HL-60/S4 treated with phorbol 12-myristate 13-acetate at 8.2 ng/mL for 4 days and 3 days (cell line): ENCODE results near the gene FAM228A.
"Not testable (repeated sequence)": the region's sequence is repeated elsewhere in the genome, so short reads cannot be mapped to it uniquely, and the experiment has no call there.

ENCODE experiments used
- in situ Hi-C: fragments of 300-500 bp; cut with MboI; formaldehyde crosslinking; loops from 2 replicates; pipeline ENCODE4 v1.15.0; 2022; ENCODE audit warnings: low sequenced_read_pairs

The FAM228A gene

GRCh38 chr2:24174851-24175277 lies at the start of gene FAM228A:
TSS of gene FAM228A (plus strand) at chr2:24175053. CDS start at chr2:24175481, 428 bp downstream.
- in situ Hi-C loops, result no loop called here

- in situ Hi-C loops, result no loop called here
Observed at GRCh38 chr2:24125956-24126355, 48.9 kb upstream of the FAM228A start.

- in situ Hi-C loops, result no loop called here
Observed at GRCh38 chr2:24132543-24132942, 42.3 kb upstream of the FAM228A start.

DNA sequence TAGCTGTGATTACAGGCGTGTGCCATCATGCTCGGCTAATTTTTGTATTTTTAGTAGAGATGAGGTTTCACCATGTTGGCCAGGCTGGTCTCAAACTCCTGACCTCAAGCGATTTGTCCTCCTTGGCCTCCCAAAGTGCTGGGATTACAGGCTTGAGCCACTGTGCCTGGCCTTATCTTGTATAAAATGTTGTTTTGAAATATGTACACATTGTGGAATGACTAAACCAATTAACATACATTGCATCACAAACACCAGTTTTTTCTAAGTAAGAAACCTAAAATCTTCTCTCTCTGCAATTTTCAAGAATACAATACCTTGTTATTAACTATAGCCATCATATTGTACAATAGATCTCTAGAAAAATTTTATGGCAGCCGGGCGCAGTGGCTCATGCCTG lies 34.5 kb upstream of the FAM228A start:
- in situ Hi-C loops, result not testable (repeated sequence)

GRCh38 chr2:24147364-24147763 lies 27.5 kb upstream of the FAM228A start:
- in situ Hi-C loops, result no loop called here

DNA sequence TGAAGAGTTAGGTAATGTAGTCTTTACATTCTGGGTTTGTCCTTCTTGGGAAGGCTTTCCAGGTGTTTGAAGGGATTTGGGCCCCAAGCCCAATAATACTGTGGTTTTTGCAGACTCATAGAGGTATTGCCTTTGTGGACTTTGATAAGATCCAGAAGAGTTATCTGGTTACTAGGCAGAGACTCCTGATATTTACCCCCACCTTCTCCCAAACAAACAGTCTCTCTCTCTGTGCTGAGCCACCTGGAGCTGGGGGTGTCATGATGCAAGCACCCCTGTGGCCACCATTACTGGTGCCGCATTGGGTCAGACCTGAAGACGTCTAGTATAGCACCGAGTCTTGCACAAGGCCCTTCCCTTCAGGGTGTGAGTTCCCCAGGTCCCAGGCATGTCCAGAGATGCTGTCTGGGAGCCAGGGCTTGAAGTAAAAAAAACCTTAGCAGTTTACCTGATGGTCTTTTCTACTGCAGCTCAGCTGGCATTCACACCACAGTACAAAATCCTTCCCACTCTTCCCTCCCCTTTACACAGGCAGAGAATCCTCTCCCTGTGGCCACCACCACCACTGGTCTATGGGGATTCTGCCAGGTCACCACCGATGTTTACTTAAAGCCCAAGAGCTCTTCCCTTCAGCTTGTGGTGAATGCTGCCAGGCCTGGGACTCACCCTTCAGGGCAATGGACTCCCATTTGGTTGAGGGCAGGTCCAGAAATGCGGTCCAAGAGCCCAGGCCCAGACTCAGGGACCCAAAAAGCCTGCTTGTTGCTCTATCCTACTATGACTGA lies 22.2 kb upstream of the FAM228A start:
- in situ Hi-C loops, result no loop called here

DNA sequence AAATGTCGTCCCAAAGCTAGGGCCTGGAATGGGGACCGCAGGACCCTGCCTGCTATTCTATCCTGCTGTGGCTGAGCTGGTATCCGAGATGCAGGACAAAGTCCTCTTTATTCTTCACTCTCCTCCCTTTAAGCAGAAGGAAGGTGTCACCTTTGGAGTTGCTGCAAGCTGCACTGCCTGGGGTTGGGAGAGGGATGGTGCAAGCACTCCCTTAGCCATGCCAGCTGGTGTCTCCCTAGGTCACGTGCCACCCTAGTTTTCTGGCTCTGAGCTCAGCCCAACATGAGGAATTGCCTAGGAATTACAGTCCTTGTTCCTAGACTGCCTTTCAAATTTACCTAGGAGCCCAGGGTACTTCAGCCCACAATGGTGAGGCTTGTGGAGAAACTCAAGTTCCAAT lies 21.4 kb upstream of the FAM228A start:
- in situ Hi-C loops, result no loop called here

DNA sequence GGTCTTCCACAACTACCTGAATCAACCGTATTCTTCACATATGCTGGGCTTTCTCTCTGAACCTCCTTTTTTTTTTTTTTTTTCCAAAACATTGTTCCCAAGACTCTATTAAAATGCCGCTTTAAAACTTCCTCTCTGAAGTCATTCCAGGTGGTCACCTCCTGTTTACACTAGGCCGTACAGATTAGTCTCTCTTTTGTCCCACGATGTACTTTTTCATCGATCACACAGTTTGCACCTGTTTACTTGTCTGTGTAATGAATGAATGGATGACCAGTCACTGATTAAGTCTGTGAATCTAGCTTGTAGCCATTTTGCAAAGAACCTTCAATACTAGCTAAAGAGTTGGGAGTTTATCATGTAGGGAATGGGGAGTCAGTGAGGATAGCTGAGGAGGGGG lies 16.7 kb upstream of the FAM228A start:
- in situ Hi-C loops, result no loop called here

DNA sequence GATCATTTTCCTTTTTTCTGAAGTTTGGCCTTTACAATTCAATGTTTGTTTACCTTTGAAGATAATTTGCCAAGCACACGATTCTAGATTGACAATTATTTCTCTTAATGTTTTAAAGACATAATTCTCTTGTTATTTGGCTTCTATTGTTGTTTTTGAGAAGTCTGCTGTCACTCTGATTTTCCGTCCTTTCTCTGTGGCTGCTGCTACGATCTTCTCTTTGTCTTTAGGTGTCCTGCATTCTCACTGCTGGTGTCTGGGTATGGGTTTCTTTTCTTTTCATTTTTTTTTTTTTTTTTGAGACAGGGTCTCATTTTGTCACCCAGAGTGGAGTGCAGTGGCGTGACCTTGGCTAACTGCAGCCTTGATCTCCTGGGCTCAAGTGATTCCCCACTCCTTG lies 15.1 kb upstream of the FAM228A start:
- in situ Hi-C loops, result no loop called here

DNA sequence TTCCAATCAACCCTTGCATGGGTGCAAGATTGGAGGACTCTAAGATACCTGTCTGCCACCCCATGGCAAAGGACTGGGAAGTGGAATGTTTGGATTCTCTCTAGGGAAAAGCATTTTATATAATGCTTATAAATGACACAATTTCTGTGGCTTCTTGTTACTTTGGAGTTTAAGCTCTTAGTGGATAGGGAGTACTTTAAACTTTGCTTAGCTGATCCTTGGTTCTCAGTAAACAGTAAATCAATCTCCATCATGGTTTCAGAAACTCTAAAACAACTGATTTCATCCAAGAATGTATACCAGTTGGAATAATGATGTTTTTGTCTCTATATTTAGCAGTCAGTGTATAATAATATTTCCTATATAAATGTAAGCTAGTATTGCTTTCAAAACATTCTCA lies 14.1 kb upstream of the FAM228A start:
- in situ Hi-C loops, result no loop called here

DNA sequence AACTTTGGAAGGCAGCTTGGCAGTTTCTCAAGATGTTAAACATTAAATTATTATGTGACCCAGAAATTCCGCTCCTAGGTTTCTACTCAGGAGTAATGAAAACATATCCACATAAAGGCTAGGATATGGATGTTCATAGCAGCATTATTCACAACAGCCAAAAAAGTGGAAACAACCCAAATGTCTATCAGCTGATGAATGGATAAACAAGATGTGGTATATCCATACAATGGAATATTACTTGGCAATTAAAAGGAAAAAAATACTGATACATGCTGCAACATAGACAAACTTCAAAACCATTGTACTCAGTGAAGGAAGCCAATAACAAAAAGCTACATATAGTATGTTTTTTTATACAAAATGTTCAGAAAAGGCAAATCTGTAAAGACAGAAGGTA lies 12.4 kb upstream of the FAM228A start:
- in situ Hi-C loops, result no loop called here

DNA sequence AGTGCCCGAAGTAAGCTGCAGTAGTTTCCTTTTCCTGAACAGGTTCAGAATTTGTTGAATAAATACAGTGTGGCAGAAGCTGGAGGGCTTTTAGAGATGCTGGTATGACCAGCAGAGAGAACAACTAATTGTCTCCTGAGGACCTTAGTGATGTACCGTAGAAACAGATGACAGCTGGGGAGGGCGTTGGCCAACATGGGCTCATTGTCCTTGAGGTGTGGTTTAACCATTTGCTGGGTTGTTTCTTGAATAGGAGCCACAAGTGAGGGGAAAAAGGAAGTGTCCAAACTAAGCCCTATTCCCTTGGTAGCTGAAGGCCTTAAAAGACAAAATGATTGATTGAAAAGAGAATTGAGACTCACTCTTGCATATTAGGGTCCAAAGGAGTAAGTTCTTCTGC lies 11.7 kb upstream of the FAM228A start:
- in situ Hi-C loops, result no loop called here

- in situ Hi-C loops, result no loop called here
Observed at GRCh38 chr2:24163601-24164000, 11.3 kb upstream of the FAM228A start.

- in situ Hi-C loops, result no loop called here
Observed at GRCh38 chr2:24164416-24164973, 10.4 kb upstream of the FAM228A start.

DNA sequence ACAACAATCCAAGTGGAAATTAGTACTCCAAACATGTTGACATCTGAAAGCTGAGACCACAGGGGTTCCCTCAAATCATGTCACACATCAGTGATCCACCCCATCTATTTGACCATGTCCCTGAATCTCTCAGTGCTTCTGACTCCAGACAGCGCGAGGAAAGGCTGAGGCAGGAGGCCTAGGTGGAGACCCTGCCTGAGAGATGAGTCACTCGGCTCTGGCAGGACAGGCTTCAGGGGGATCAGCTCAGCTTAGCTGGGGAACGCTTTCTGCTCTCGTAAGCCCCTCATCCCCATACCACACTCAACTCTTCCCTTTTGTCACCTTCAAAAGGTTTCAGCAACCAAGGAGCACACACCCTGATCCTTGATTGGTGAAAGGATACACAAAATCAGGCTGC lies 5.8 kb upstream of the FAM228A start:
- in situ Hi-C loops, result no loop called here

DNA sequence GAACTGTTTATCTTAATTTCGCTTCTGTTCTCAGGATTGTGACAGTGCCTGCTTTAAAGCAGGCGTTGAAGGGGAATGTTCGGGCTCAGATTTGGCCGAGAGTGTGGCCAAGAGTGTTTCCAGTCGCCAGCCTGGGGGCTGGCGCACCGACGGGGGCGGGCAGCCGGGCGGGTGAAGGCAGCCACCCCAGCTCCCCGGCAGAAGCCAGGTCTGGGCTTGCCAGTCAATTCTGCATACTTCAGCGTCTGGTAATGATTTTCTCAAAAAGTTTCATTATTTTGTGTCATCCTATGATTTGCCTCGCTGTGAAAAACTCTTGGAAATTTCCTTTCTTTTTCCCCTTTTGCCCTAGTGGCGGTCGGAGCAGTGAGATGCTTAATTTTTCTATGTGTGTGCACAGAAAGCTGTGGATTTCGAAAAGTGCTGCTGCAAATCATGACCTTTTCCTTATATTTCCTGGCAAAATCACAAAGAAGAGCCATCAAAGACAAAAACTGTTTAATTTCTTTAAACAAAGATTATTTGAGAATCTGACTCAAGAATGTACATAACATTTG lies 856 bp downstream of the FAM228A start:
- in situ Hi-C loops, result no loop called here

DNA sequence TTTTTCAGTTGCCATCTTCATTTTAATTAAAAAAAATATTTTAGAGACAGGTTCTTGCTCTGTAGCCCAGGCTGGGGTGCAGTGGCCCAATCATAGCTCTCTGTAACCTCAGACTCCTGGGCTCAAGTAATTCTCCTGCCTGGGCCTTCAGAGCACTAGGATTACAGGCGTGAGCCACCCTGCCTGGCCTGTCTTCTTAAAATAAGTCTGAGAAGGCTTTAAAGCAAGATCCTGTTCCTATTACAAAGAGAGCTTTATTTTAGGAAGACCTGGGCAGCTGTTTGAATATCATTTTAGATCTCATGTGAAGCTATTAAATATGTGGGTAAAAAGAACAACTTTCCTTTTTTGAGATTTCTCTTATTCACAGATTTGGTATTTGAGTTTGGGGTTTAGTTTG lies 1.5 kb downstream of the FAM228A start:
- in situ Hi-C loops, result no loop called here

DNA sequence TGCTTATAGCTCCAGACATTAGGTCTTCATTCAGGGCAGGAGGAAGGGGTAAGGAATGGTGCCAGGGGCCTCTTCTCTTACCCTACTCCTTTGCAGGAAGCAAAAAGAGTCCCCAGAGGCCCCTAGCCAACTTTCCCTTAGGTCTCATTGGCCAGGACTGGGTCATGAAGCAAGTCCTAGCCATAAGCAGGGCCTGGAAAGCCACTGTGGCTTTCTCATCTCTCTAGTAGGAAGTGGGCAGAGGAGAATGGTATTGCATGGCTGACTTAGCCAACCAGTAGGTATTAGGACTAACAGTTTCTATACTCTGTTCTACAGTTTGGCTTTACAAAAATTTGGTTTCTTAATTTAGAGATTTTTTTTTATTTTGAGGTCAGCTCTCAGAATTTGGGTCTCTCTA lies 4.8 kb downstream of the FAM228A start:
- in situ Hi-C loops, result no loop called here

DNA sequence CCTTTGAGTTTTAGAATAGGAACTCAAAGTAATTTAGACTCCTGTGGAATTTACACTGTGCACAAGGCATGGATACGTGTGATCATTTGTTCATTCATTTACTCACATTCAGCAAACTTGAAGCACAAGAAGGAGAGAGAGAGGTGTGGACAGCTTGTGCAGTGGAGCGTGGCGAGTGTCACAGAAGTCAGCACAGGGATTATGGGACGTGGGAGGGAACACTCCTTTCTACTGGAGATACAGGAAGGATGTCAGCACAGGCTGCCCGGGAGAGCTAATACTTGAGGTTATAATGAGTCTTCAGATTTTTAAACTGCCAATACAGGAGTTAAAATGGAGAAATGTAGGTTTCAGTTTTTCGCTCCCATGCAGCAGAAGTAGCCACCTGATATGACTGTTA lies 7.0 kb downstream of the FAM228A start:
- in situ Hi-C loops, result no loop called here

DNA sequence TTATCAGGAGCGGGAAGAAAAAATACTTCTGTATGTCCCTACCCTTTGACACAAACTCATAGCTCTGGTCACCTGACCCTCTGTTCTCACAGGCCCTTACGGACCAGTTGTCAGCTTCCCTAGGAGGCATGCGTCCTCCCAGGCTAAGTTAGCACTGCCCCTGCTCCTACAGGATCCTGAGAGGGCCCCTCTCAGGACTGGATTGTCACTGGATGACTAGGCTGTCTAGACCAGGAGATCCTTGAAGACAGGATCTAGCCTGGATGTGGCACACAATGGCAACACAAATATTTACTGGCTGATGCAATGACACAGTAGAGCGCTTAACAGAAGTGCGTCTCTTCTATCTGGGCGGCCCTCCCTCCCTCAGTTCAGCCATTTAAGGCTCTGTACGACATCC lies 7.7 kb downstream of the FAM228A start:
- in situ Hi-C loops, result no loop called here

DNA sequence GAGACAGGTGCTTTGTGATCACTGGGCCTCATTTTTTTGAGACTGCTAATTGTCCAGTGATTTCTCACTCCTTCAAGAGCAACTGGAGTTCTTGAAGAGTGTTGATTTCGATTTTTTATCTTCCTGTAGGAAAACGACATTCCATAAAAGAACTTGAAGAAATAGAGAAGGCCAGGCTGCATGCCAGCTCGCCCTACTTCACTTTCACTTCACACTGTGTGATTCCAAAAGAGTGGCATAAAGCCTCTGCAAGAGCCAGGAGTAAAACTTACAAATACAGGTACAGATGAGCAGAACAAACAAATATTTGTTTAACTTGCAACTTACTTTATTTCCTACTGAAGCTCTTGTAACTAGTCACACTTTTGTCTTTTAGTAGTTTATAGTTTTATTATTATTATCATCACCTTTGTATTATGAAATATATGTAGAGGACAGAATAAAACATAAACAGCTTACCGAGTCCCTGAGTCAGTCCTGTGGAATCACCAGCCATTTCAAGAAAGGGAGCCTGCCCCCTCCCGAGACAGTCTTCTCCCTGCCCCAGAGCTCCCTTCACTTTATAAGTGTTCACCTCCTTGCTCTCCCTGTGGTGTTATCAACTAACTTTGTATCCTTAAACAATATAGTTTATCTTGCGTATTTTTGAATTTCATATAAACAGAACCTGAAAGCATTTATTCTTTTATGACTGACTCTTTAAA lies 8.7 kb downstream of the FAM228A start:
- in situ Hi-C loops, result no loop called here

DNA sequence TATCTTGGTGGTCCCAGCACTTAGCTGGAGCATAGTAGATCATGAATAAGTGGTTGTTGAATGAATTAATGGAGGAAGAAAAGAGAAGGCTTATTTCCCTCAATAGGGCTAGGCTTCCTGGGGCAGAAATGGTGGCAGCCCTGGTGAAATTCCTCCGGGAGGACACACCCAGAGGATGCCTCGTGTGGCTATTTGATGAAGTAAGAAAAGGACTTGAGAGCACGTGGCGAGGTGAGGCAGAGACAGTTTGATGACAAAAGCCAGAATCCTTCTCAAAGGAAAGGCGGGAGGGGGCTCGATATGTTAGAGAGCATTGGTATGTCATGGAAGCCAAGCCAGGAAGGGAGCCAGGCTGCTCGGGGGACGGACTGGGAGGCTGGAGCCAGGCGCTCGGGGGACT lies 14.7 kb downstream of the FAM228A start:
- in situ Hi-C loops, result no loop called here
